SK-N-SH (cell line): ENCODE measurements around the gene SPANXN2. TPM values are rescaled to one million over a fixed set of nuclear protein-coding genes. Genes with fewer than 3 reads are reported as not detected.

Experiments used
- CTCF ChIA-PET: fragments of 300-600, 350-600 bp; formaldehyde crosslinking; extraction: SDS; loops from one replicate; lab custom pipeline; 2021; lab: Yijun Ruan, JAX
- POLR2A ChIA-PET: fragments of 350-600 bp; sonication (Branson Sonifier 250); formaldehyde crosslinking; extraction: SDS; loops from one replicate; lab custom pipeline; 2020; ENCODE audit warnings: antibody characterized with exemption, inconsistent platforms; lab: Yijun Ruan, JAX
- DNase-seq: peaks from one replicate; pipeline ENCODE4 v3.0.0; 2012
- H2AFZ ChIP-seq: fragments of 200-600 bp; sonication (generic); 2 replicates; pipeline ENCODE4 v1.8.1; 2016; ENCODE audit warnings: antibody characterized with exemption, mild to moderate bottlenecking, low read depth
- H3F3A ChIP-seq: fragments of 200-600 bp; sonication (generic); replicated peaks from 2 replicates; pipeline ENCODE3; 2016; ENCODE audit warnings: antibody characterized with exemption, mild to moderate bottlenecking; ENCODE audit not compliant: insufficient read depth
- H3K27ac ChIP-seq, 2 experiments: fragments of 200-500 bp in 1 of 2; fragments of 200-600 bp in 1 of 2; sonication (Bioruptor generic) in 1 of 2; sonication (generic), shearing (Covaris generic) in 1 of 2; 2 replicates each; pipeline versions ENCODE4 v1.5.1 to v1.6.1; 2014 to 2016; ENCODE audit warnings: low read depth in 2 of 2, inconsistent platforms in 1 of 2, low read length in 1 of 2, mild to moderate bottlenecking in 1 of 2, mixed read lengths in 1 of 2
- H3K27me3 ChIP-seq: fragments of 200-600 bp; sonication (generic), shearing (Covaris generic); 2 replicates; pipeline ENCODE4 v1.6.1; 2016; ENCODE audit warnings: mixed run types; ENCODE audit not compliant: insufficient read depth
- H3K36me3 ChIP-seq, 2 experiments: fragments of 200-500 bp in 1 of 2; fragments of 200-600 bp in 1 of 2; sonication (Bioruptor generic) in 1 of 2; sonication (generic) in 1 of 2; replicated peaks in 1 of 2; 2 replicates each; pipeline versions ENCODE3 to v1.5.1; 2014 to 2016; ENCODE audit warnings: low read length in 1 of 2, mild to moderate bottlenecking in 1 of 2; ENCODE audit not compliant: insufficient read depth in 2 of 2, control insufficient read depth in 1 of 2
- H3K4me1 ChIP-seq, 2 experiments: fragments of 200-500 bp in 1 of 2; fragments of 200-600 bp in 1 of 2; sonication (Bioruptor generic) in 1 of 2; sonication (generic), shearing (Covaris generic) in 1 of 2; 2 replicates each; pipeline versions ENCODE4 v1.5.1 to v1.6.1; 2014 to 2016; ENCODE audit warnings: low read depth in 1 of 2, low read length in 1 of 2, mixed run types in 1 of 2; ENCODE audit not compliant: insufficient read depth in 2 of 2, control insufficient read depth in 1 of 2
- H3K4me2 ChIP-seq: fragments of 200-600 bp; sonication (generic), shearing (Covaris generic); 2 replicates; pipeline ENCODE4 v1.6.1; 2017; ENCODE audit warnings: mixed run types
- H3K4me3 ChIP-seq, 2 experiments: fragments of 200-500 bp in 1 of 2; fragments of 200-600 bp in 1 of 2; sonication (Bioruptor generic) in 1 of 2; sonication (generic), shearing (Covaris generic) in 1 of 2; 2 replicates each; pipeline versions ENCODE4 v1.5.1 to v1.8.1; 2014 to 2016; ENCODE audit warnings: low read depth in 2 of 2, inconsistent platforms in 1 of 2, low read length in 1 of 2, mild to moderate bottlenecking in 1 of 2, mixed read lengths in 1 of 2, moderate library complexity in 1 of 2
- H3K79me2 ChIP-seq: fragments of 200-600 bp; sonication (generic); 2 replicates; pipeline ENCODE4 v1.8.1; 2017; ENCODE audit warnings: mild to moderate bottlenecking; ENCODE audit not compliant: insufficient read depth
- H3K9ac ChIP-seq: fragments of 200-600 bp; sonication (generic); 2 replicates; pipeline ENCODE4 v1.6.1; 2017; ENCODE audit warnings: mixed run types
- H3K9me2 ChIP-seq: fragments of 200-600 bp; sonication (generic); 2 replicates; pipeline ENCODE4 v1.6.1; 2017; ENCODE audit warnings: mixed run types
- H3K9me3 ChIP-seq: fragments of 200-600 bp; sonication (generic); 2 replicates; pipeline ENCODE4 v1.6.1; 2017; ENCODE audit warnings: mixed run types, mild to moderate bottlenecking, moderate library complexity
- H4K20me1 ChIP-seq: fragments of 200-600 bp; sonication (generic); 2 replicates; pipeline ENCODE4 v1.6.1; 2017; ENCODE audit warnings: mild to moderate bottlenecking, mixed run types; ENCODE audit not compliant: insufficient read depth
- TAF1 ChIP-seq: IDR thresholded peaks from 2 replicates; pipeline ENCODE4 v1.6.1; 2012; ENCODE audit warnings: low read depth, mild to moderate bottlenecking, low read length, moderate library complexity, borderline replicate concordance
- WGBS: methylation state at CpG from one replicate; pipeline ENCODE4 v1.1.6; 2017; ENCODE audit warnings: low lambda C conversion rate; 5-methylcytosine and 5-hydroxymethylcytosine counted together
- polyA plus RNA-seq, 3 experiments: library from polyadenylated mRNA; depleted of rRNA; stranded (reverse); fragments of >200 nt; gene quantifications; 2 replicates each; pipeline ENCODE4 v1.2.3, GENCODE V29; 2012

Gene SPANXN2
- polyA plus RNA-seq, 1 of the 3 experiments (the other 2 are of a cell fraction) = not detected

- H2AFZ ChIP-seq = no peak overlapping the region
- H3K9me2 ChIP-seq = no peaks in the 10 kb centered on the region
- no peaks in the 10 kb centered on the region for H3K79me2 ChIP-seq
- no peaks in the 10 kb centered on the region for H3K36me3 ChIP-seq
- under 1% methylated on average over 5 of the region's 5 CpGs for WGBS
- H3K4me1 ChIP-seq = no peaks in the 10 kb centered on the region
- no peak overlapping the region for H3K9ac ChIP-seq
- H3K4me2 ChIP-seq = no peak overlapping the region
- no peak for DNase-seq
- TF ChIP-seq TAF1 = no peak
- ChIA-PET CTCF (interaction anchor here (1.5 to 1.7 kb wide), 2 partner anchors 9 to 24 kb away, joined by 3 to 5 read pairs; no protein-coding TSS in a partner anchor), POLR2A (no interaction called here)
- no peak overlapping the region for H3K4me3 ChIP-seq
- no peaks in the 10 kb centered on the region for H3K9me3 ChIP-seq
- H4K20me1 ChIP-seq = no peaks in the 10 kb centered on the region
- H3K27ac ChIP-seq = no peak overlapping the region
- no peaks in the 10 kb centered on the region for H3F3A ChIP-seq
- H3K27me3 ChIP-seq = no peaks in the 10 kb centered on the region
Measured at GRCh38 chrX:143663755-143664154, 56.8 kb downstream of the SPANXN2 start.

Other genes with a start within 250 kb of the SPANXN2 start
- not detected in 2 replicates for gene SPANXN3, start 203.3 kb downstream of the SPANXN2 start, polyA plus RNA-seq (2012; rRNA removed)
- gene SLITRK4, start 84.7 kb downstream of the SPANXN2 start, polyA plus RNA-seq (2012; rRNA removed) = not detected in 2 replicates
- not detected in 2 replicates for gene UBE2NL, start 163.3 kb upstream of the SPANXN2 start, polyA plus RNA-seq (2012; rRNA removed)